SU-DHL-6 (cell line): ENCODE results near the gene MAP7.

ENCODE experiments used
- H2AFZ ChIP-seq: fragments of 200-600 bp; sonication (generic); 2 replicates; pipeline ENCODE4 v1.6.1; 2014; ENCODE audit warnings: low read depth, mild to moderate bottlenecking, moderate library complexity, mixed read lengths, antibody characterized with exemption, low read length; ENCODE audit not compliant: severe bottlenecking
- H3F3A ChIP-seq: fragments of 200-600 bp; shearing (Covaris generic); 2 replicates; pipeline ENCODE4 v1.6.0; 2016; ENCODE audit warnings: antibody characterized with exemption, mild to moderate bottlenecking; ENCODE audit not compliant: insufficient read depth
- H3K27ac ChIP-seq: fragments of 200-600 bp; sonication (generic); 2 replicates; pipeline ENCODE4 v1.5.1; 2016; ENCODE audit warnings: low read depth, mild to moderate bottlenecking, low read length, moderate library complexity, mixed read lengths
- H3K27me3 ChIP-seq: fragments of 200-600 bp; sonication (generic), shearing (Covaris generic); 2 replicates; pipeline ENCODE4 v1.6.0; 2014; ENCODE audit warnings: mild to moderate bottlenecking, low read length
- H3K36me3 ChIP-seq: fragments of 200-600 bp; sonication (generic); 2 replicates; pipeline ENCODE4 v1.6.1; 2014; ENCODE audit warnings: mild to moderate bottlenecking, low read length, mixed read lengths
- H3K4me2 ChIP-seq: fragments of 300-600, 200-600 bp; shearing (Covaris generic), sonication (generic); 2 replicates; pipeline ENCODE4 v1.6.0; 2014; ENCODE audit warnings: low read length, low read depth, mild to moderate bottlenecking; ENCODE audit not compliant: poor library complexity, severe bottlenecking
- H3K4me3 ChIP-seq: fragments of 200-600 bp; sonication (generic); 2 replicates; pipeline ENCODE4 v1.5.1; 2014; ENCODE audit warnings: antibody characterized with exemption, low read length, mild to moderate bottlenecking, mixed read lengths; ENCODE audit not compliant: insufficient read depth, poor library complexity, severe bottlenecking
- H3K79me2 ChIP-seq: fragments of 200-600 bp; sonication (generic); 2 replicates; pipeline ENCODE4 v1.6.1; 2014; ENCODE audit warnings: mild to moderate bottlenecking, low read length, moderate library complexity; ENCODE audit not compliant: insufficient read depth
- H3K9ac ChIP-seq: fragments of 200-600 bp; sonication (generic); 2 replicates; pipeline ENCODE4 v1.7.0; 2014; ENCODE audit warnings: mild to moderate bottlenecking, low read length
- H3K9me2 ChIP-seq: fragments of 200-600 bp; sonication (generic); replicated peaks from 2 replicates; pipeline ENCODE4 v1.6.1; 2014; ENCODE audit warnings: low read length; ENCODE audit not compliant: insufficient read depth
- H3K9me3 ChIP-seq: fragments of 200-600 bp; sonication (generic); 2 replicates; pipeline ENCODE4 v1.6.1; 2014; ENCODE audit warnings: low read length, mixed read lengths; ENCODE audit not compliant: insufficient read depth
- H4K20me1 ChIP-seq: fragments of 200-600 bp; sonication (generic); 2 replicates; pipeline ENCODE4 v1.6.1; 2014; ENCODE audit warnings: low read depth, mild to moderate bottlenecking, antibody characterized with exemption, low read length, moderate library complexity, mixed read lengths
- CTCF ChIP-seq: fragments of 200-600 bp; sonication (generic); IDR thresholded peaks from one replicate; pipeline ENCODE4 v1.5.1; 2017; ENCODE audit warnings: antibody characterized with exemption, mild to moderate bottlenecking, low read length, moderate library complexity; ENCODE audit not compliant: insufficient read depth, poor library complexity, severe bottlenecking
- EZH2phosphoT487 ChIP-seq: fragments of 200-600 bp; sonication (generic), shearing (Covaris generic); conservative IDR thresholded peaks from 2 replicates; pipeline ENCODE4 v1.6.1; 2018; ENCODE audit warnings: mild to moderate bottlenecking, antibody characterized with exemption, low read length, moderate library complexity, mixed read lengths

The MAP7 gene

GRCh38 chr6:136466777-136467176, 83.4 kb downstream of the MAP7 start:
- H3K4me2 ChIP-seq = no peak overlapping the region
- no peaks in the 10 kb centered on the region for H3K27me3 ChIP-seq
- H3K27ac ChIP-seq = no peak overlapping the region
- TF ChIP-seq CTCF (no peak), EZH2phosphoT487 (no peak)
- H3K79me2 ChIP-seq = no peaks in the 10 kb centered on the region
- H4K20me1 ChIP-seq = no peaks in the 10 kb centered on the region
- H3K36me3 ChIP-seq = no peaks in the 10 kb centered on the region
- no peak overlapping the region for H3K9ac ChIP-seq
- H3K4me3 ChIP-seq = no peak overlapping the region
- H2AFZ ChIP-seq = no peak overlapping the region
- no peaks in the 10 kb centered on the region for H3K9me2 ChIP-seq
- H3F3A ChIP-seq = no peaks in the 10 kb centered on the region
- no peaks in the 10 kb centered on the region for H3K9me3 ChIP-seq

- Histone ChIP-seq H3K9me2 (no peaks in the 10 kb centered on the region), H3F3A (no peaks in the 10 kb centered on the region), H3K9ac (no peak overlapping the region), H2AFZ (no peak overlapping the region), H3K27me3 (no peaks in the 10 kb centered on the region), H4K20me1 (no peaks in the 10 kb centered on the region), H3K4me3 (no peak overlapping the region), H3K27ac (no peak overlapping the region), H3K9me3 (no peaks in the 10 kb centered on the region), H3K79me2 (no peaks in the 10 kb centered on the region), H3K4me2 (no peak overlapping the region), H3K36me3 (no peaks in the 10 kb centered on the region)
- TF ChIP-seq CTCF = no peak
- TF ChIP-seq EZH2phosphoT487 = no peak
Observed at GRCh38 chr6:136465766-136466303, 84.4 kb downstream of the MAP7 start.

- Histone ChIP-seq H3K9me2 (no peaks in the 10 kb centered on the region), H4K20me1 (no peaks in the 10 kb centered on the region), H3K36me3 (no peaks in the 10 kb centered on the region), H3K9ac (no peak overlapping the region), H2AFZ (no peak overlapping the region), H3F3A (no peaks in the 10 kb centered on the region), H3K9me3 (no peaks in the 10 kb centered on the region), H3K4me2 (no peak overlapping the region), H3K4me3 (no peak overlapping the region), H3K27ac (no peak overlapping the region), H3K27me3 (no peaks in the 10 kb centered on the region), H3K79me2 (no peaks in the 10 kb centered on the region)
- TF ChIP-seq EZH2phosphoT487 = no peak
- TF ChIP-seq CTCF = no peak
Observed at GRCh38 chr6:136464874-136465273, 85.3 kb downstream of the MAP7 start.

- H3F3A ChIP-seq = no peaks in the 10 kb centered on the region
- H3K27ac ChIP-seq = no peak overlapping the region
- no peaks in the 10 kb centered on the region for H3K36me3 ChIP-seq
- no peaks in the 10 kb centered on the region for H3K9me3 ChIP-seq
- no peaks in the 10 kb centered on the region for H4K20me1 ChIP-seq
- no peaks in the 10 kb centered on the region for H3K27me3 ChIP-seq
- no peak overlapping the region for H3K4me3 ChIP-seq
- TF ChIP-seq EZH2phosphoT487 = no peak
- no peak for TF ChIP-seq CTCF
- no peaks in the 10 kb centered on the region for H3K79me2 ChIP-seq
- no peak overlapping the region for H2AFZ ChIP-seq
- no peaks in the 10 kb centered on the region for H3K9me2 ChIP-seq
- H3K4me2 ChIP-seq = no peak overlapping the region
- H3K9ac ChIP-seq = no peak overlapping the region
Observed at GRCh38 chr6:136464148-136464547, 86.1 kb downstream of the MAP7 start.
